Measurements from ENCODE around the gene DIP2C. TPM values are rescaled to one million over a fixed set of nuclear protein-coding genes. Genes with fewer than 3 reads are reported as not detected.

Gene DIP2C
- total and polyA plus RNA-seq, 2 donors (not counting 1 experiment from before 2014, with no cell fraction given), result 1.3 to 1.9 TPM

- WGBS (ENCODE audit: insufficient coverage), result 98% methylated on average over 25 of the region's 27 CpGs
- Histone ChIP-seq H3K79me2 (ENCODE audit: control insufficient read depth, insufficient read depth, low read length) (no peaks in the 10 kb centered on the region), H2AFZ (ENCODE audit: insufficient read depth, low read depth, low read length, poor library complexity, severe bottlenecking) (no peak overlapping the region), H4K20me1 (ENCODE audit: control insufficient read depth, insufficient read depth, low read length, poor library complexity, severe bottlenecking) (no peaks in the 10 kb centered on the region), H3K4me1 (ENCODE audit: control insufficient read depth in 2 of 2, insufficient read depth in 2 of 2, low read length in 2 of 2) (peaks cover 0 to 3% of the 10 kb centered on the region in 2 donors), H3K27me3 (replicated peaks in 1 of 4; ENCODE audit: control extremely low read depth in 1 of 4, control insufficient read depth in 3 of 4, insufficient read depth in 4 of 4, low read length in 3 of 4) (no peaks in the 10 kb centered on the region), H3K27ac (ENCODE audit: low read length in 2 of 2) (no peak overlapping the region), H3K9me3 (ENCODE audit: control extremely low read depth in 1 of 3, control insufficient read depth in 2 of 3, insufficient read depth in 1 of 3, low read length in 2 of 3) (no peaks in the 10 kb centered on the region), H3K4me3 (ENCODE audit: control extremely low read depth in 1 of 5, extremely low read depth in 1 of 5, insufficient read depth in 1 of 5, low read depth in 2 of 5, low read length in 4 of 5) (no peak overlapping the region), H3K9ac (ENCODE audit: low read length) (no peak overlapping the region), H3K36me3 (replicated peaks in 1 of 2; ENCODE audit: control extremely low read depth in 1 of 2, control insufficient read depth in 1 of 2, extremely low read depth in 1 of 2, insufficient read depth in 2 of 2, low read length in 1 of 2) (no peaks in the 10 kb centered on the region), H3K4me2 (replicated peaks; ENCODE audit: low read depth, low read length, poor library complexity, severe bottlenecking) (no peak overlapping the region)
- TF ChIP-seq EZH2 (IDR thresholded peaks at IDR 0.05; ENCODE audit: borderline replicate concordance, insufficient read depth, low read depth, low read length, poor library complexity, severe bottlenecking) (no peak), CTCF (IDR thresholded peaks at IDR 0.05) (no peak)
- no peaks in the 10 kb centered on the region for H3K9me3 Mint-ChIP-seq (ENCODE audit: insufficient read depth)
- ATAC-seq (ENCODE audit: low read depth) (no peak), DNase-seq (no peak)
- H3K27me3 Mint-ChIP-seq, result no peaks in the 10 kb centered on the region
- no peak overlapping the region for H3K4me3 Mint-ChIP-seq
- H3K4me1 Mint-ChIP-seq, result peaks cover 7% of the 10 kb centered on the region
- no peak overlapping the region for H3K27ac Mint-ChIP-seq
- POLR2A ChIA-PET, result no interaction called here
- CTCF ChIA-PET, result no interaction called here
- intact Hi-C loops (cut with micrococcal nuclease), result no loop called here
These were observed 344.8 kb downstream of the DIP2C start for GRCh38 chr10:344582-345200.

GRCh38 chr10:343231-344220 is 345.9 kb downstream of the DIP2C start:
- ATAC-seq (ENCODE audit: low read depth), result no peak
- Histone ChIP-seq H3K4me2 (replicated peaks; ENCODE audit: low read depth, low read length, poor library complexity, severe bottlenecking) (no peak overlapping the region), H3K4me1 (ENCODE audit: control insufficient read depth in 2 of 2, insufficient read depth in 2 of 2, low read length in 2 of 2) (peaks cover 0 to 3% of the 10 kb centered on the region in 2 donors), H4K20me1 (ENCODE audit: control insufficient read depth, insufficient read depth, low read length, poor library complexity, severe bottlenecking) (no peaks in the 10 kb centered on the region), H2AFZ (ENCODE audit: insufficient read depth, low read depth, low read length, poor library complexity, severe bottlenecking) (no peak overlapping the region), H3K4me3 (ENCODE audit: control extremely low read depth in 1 of 5, extremely low read depth in 1 of 5, insufficient read depth in 1 of 5, low read depth in 2 of 5, low read length in 4 of 5) (no peak overlapping the region), H3K27ac (ENCODE audit: low read length in 2 of 2) (no peak overlapping the region), H3K79me2 (ENCODE audit: control insufficient read depth, insufficient read depth, low read length) (no peaks in the 10 kb centered on the region), H3K9me3 (ENCODE audit: control extremely low read depth in 1 of 3, control insufficient read depth in 2 of 3, insufficient read depth in 1 of 3, low read length in 2 of 3) (no peaks in the 10 kb centered on the region), H3K9ac (ENCODE audit: low read length) (no peak overlapping the region), H3K36me3 (replicated peaks in 1 of 2; ENCODE audit: control extremely low read depth in 1 of 2, control insufficient read depth in 1 of 2, extremely low read depth in 1 of 2, insufficient read depth in 2 of 2, low read length in 1 of 2) (no peaks in the 10 kb centered on the region), H3K27me3 (replicated peaks in 1 of 4; ENCODE audit: control extremely low read depth in 1 of 4, control insufficient read depth in 3 of 4, insufficient read depth in 4 of 4, low read length in 3 of 4) (no peaks in the 10 kb centered on the region)
- Mint-ChIP-seq H3K4me1 (peaks cover 11% of the 10 kb centered on the region), H3K4me3 (no peak overlapping the region), H3K27ac (no peak overlapping the region), H3K27me3 (no peaks in the 10 kb centered on the region), H3K9me3 (ENCODE audit: insufficient read depth) (no peaks in the 10 kb centered on the region)
- ChIA-PET CTCF (no interaction called here), POLR2A (no interaction called here)
- TF ChIP-seq CTCF (IDR thresholded peaks at IDR 0.05) (no peak), EZH2 (IDR thresholded peaks at IDR 0.05; ENCODE audit: borderline replicate concordance, insufficient read depth, low read depth, low read length, poor library complexity, severe bottlenecking) (no peak)
- WGBS (ENCODE audit: insufficient coverage), result 87% methylated on average over 12 of the region's 16 CpGs
- no peak for DNase-seq
- intact Hi-C loops (cut with micrococcal nuclease), result no loop called here
